Measurements from ENCODE around the gene KCNQ2.

KCNQ2 gene

GRCh38 chr20:63360850-63361518 is 111.5 kb downstream of the KCNQ2 start, which contains the start of gene CHRNA4:
Gene CHRNA4 (minus strand): TSS chr20:63361349. CDS start chr20:63361165, 184 bp downstream.
- Histone ChIP-seq H3F3A (ENCODE audit: control insufficient read depth, insufficient read depth) (no peaks in the 10 kb centered on the region), H3K9me2 (replicated peaks; ENCODE audit: control insufficient read depth, low read length) (no peaks in the 10 kb centered on the region), H3K4me2 (ENCODE audit: low read length) (no peak within 1 kb of the TSS), H3K27me3 (ENCODE audit: control insufficient read depth, low read length) (no peaks in the 10 kb centered on the region), H3K27ac (ENCODE audit: low read depth, low read length) (no peak within 1 kb of the TSS), H3K4me1 (ENCODE audit: control insufficient read depth, low read length) (no peaks in the 10 kb centered on the region), H3K36me3 (ENCODE audit: control insufficient read depth, low read length) (no peaks in the 10 kb centered on the region), H3K79me2 (ENCODE audit: control insufficient read depth, low read length) (no peaks in the 10 kb centered on the region), H3K4me3 (ENCODE audit: low read length) (no peak within 1 kb of the TSS), H4K20me1 (ENCODE audit: control insufficient read depth, insufficient read depth, low read depth, low read length) (no peaks in the 10 kb centered on the region), H3K9me3 (ENCODE audit: control insufficient read depth, insufficient read depth, low read length) (no peaks in the 10 kb centered on the region)
- TF ChIP-seq EZH2phosphoT487 (IDR thresholded peaks at IDR 0.05; ENCODE audit: borderline replicate concordance, low read length) (no peak), CTCF (IDR thresholded peaks at IDR 0.05; ENCODE audit: low read depth, low read length, poor library complexity, severe bottlenecking) (no peak)

- no peaks in the 10 kb centered on the region for H3K79me2 ChIP-seq (ENCODE audit: control insufficient read depth, low read length)
- no peak overlapping the region for H3K4me2 ChIP-seq (ENCODE audit: low read length)
- TF ChIP-seq CTCF (IDR thresholded peaks at IDR 0.05; ENCODE audit: low read depth, low read length, poor library complexity, severe bottlenecking) (no peak), EZH2phosphoT487 (IDR thresholded peaks at IDR 0.05; ENCODE audit: borderline replicate concordance, low read length) (no peak)
- no peak overlapping the region for H3K4me3 ChIP-seq (ENCODE audit: low read length)
- H3K27ac ChIP-seq (ENCODE audit: low read depth, low read length) = no peak overlapping the region
- no peaks in the 10 kb centered on the region for H3K27me3 ChIP-seq (ENCODE audit: control insufficient read depth, low read length)
- H3F3A ChIP-seq (ENCODE audit: control insufficient read depth, insufficient read depth) = no peaks in the 10 kb centered on the region
- H4K20me1 ChIP-seq (ENCODE audit: control insufficient read depth, insufficient read depth, low read depth, low read length) = no peaks in the 10 kb centered on the region
- no peaks in the 10 kb centered on the region for H3K4me1 ChIP-seq (ENCODE audit: control insufficient read depth, low read length)
- H3K9me3 ChIP-seq (ENCODE audit: control insufficient read depth, insufficient read depth, low read length) = peaks cover 4% of the 10 kb centered on the region; the same call in 1 of the 2 replicates
- no peaks in the 10 kb centered on the region for H3K36me3 ChIP-seq (ENCODE audit: control insufficient read depth, low read length)
- H3K9me2 ChIP-seq (replicated peaks; ENCODE audit: control insufficient read depth, low read length) = no peaks in the 10 kb centered on the region
Measured at GRCh38 chr20:63359937-63360849, 112.3 kb downstream of the KCNQ2 start.

- Histone ChIP-seq H4K20me1 (ENCODE audit: control insufficient read depth, insufficient read depth, low read depth, low read length) (no peaks in the 10 kb centered on the region), H3K27me3 (ENCODE audit: control insufficient read depth, low read length) (no peaks in the 10 kb centered on the region), H3K9me3 (ENCODE audit: control insufficient read depth, insufficient read depth, low read length) (peaks cover 4% of the 10 kb centered on the region; the same call in 1 of the 2 replicates)
Measured at GRCh38 chr20:63359164-63359934, 113.1 kb downstream of the KCNQ2 start.

More at GRCh38 chr20:63359164-63359934, 113.1 kb downstream of the KCNQ2 start:
- TF ChIP-seq CTCF (IDR thresholded peaks at IDR 0.05; ENCODE audit: low read depth, low read length, poor library complexity, severe bottlenecking) (no peak), EZH2phosphoT487 (IDR thresholded peaks at IDR 0.05; ENCODE audit: borderline replicate concordance, low read length) (no peak)
- H3K4me3 ChIP-seq (ENCODE audit: low read length) = no peak overlapping the region
- H3K36me3 ChIP-seq (ENCODE audit: control insufficient read depth, low read length) = no peaks in the 10 kb centered on the region
- H3K27ac ChIP-seq (ENCODE audit: low read depth, low read length) = no peak overlapping the region
- H3K4me1 ChIP-seq (ENCODE audit: control insufficient read depth, low read length) = no peaks in the 10 kb centered on the region
- H3F3A ChIP-seq (ENCODE audit: control insufficient read depth, insufficient read depth) = no peaks in the 10 kb centered on the region
- no peaks in the 10 kb centered on the region for H3K79me2 ChIP-seq (ENCODE audit: control insufficient read depth, low read length)
- H3K9me2 ChIP-seq (replicated peaks; ENCODE audit: control insufficient read depth, low read length) = no peaks in the 10 kb centered on the region
- H3K4me2 ChIP-seq (ENCODE audit: low read length) = no peak overlapping the region
